PFSK-1 (cell line): ENCODE measurements around the gene REXO4.

Experiments used
- FOXP2 ChIP-seq: optimal IDR thresholded peaks from 2 replicates; pipeline ENCODE3; 2011; ENCODE audit warnings: borderline replicate concordance, control low read depth, inconsistent platforms; ENCODE audit not compliant: insufficient read depth; ENCODE audit errors: extremely low read length, extremely low read depth
- POLR2AphosphoS5 ChIP-seq: IDR thresholded peaks from 2 replicates; pipeline ENCODE4 v1.6.1; 2012; ENCODE audit warnings: low read depth, mild to moderate bottlenecking, control low read depth, low read length, moderate library complexity
- SIN3A ChIP-seq: IDR thresholded peaks from 2 replicates; pipeline ENCODE4 v1.6.1; 2012; ENCODE audit warnings: mild to moderate bottlenecking, low read length, moderate library complexity, borderline replicate concordance; ENCODE audit not compliant: insufficient read depth
- TAF1 ChIP-seq: IDR thresholded peaks from 2 replicates; pipeline ENCODE4 v1.6.1; 2012; ENCODE audit warnings: low read length, control low read depth, borderline replicate concordance; ENCODE audit not compliant: insufficient read depth
- TF ChIP-seq, protein P1 (sequence below), 2 experiments: IDR thresholded peaks; 2 replicates each; pipeline versions ENCODE4 v1.6.1 to v1.8.0; 2011 to 2012; ENCODE audit warnings: low read depth in 2 of 2, low read length in 2 of 2, control low read depth in 1 of 2, inconsistent platforms in 1 of 2, mild to moderate bottlenecking in 1 of 2, moderate library complexity in 1 of 2; ENCODE audit not compliant: insufficient read depth in 1 of 2

Gene REXO4

GRCh38 chr9:133463864-133464615 is 46.2 kb upstream of the REXO4 start:
- TF ChIP-seq, protein P1, sequence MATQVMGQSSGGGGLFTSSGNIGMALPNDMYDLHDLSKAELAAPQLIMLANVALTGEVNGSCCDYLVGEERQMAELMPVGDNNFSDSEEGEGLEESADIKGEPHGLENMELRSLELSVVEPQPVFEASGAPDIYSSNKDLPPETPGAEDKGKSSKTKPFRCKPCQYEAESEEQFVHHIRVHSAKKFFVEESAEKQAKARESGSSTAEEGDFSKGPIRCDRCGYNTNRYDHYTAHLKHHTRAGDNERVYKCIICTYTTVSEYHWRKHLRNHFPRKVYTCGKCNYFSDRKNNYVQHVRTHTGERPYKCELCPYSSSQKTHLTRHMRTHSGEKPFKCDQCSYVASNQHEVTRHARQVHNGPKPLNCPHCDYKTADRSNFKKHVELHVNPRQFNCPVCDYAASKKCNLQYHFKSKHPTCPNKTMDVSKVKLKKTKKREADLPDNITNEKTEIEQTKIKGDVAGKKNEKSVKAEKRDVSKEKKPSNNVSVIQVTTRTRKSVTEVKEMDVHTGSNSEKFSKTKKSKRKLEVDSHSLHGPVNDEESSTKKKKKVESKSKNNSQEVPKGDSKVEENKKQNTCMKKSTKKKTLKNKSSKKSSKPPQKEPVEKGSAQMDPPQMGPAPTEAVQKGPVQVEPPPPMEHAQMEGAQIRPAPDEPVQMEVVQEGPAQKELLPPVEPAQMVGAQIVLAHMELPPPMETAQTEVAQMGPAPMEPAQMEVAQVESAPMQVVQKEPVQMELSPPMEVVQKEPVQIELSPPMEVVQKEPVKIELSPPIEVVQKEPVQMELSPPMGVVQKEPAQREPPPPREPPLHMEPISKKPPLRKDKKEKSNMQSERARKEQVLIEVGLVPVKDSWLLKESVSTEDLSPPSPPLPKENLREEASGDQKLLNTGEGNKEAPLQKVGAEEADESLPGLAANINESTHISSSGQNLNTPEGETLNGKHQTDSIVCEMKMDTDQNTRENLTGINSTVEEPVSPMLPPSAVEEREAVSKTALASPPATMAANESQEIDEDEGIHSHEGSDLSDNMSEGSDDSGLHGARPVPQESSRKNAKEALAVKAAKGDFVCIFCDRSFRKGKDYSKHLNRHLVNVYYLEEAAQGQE (IDR thresholded peaks at IDR 0.05; ENCODE audit: insufficient read depth in 1 of 2, low read depth in 2 of 2, low read length in 2 of 2) = no peak
- no peak for TF ChIP-seq POLR2AphosphoS5
- TF ChIP-seq SIN3A = no peak
- TF ChIP-seq FOXP2 = no peak
- no peak for TF ChIP-seq TAF1

GRCh38 chr9:133463234-133463863 is 45.5 kb upstream of the REXO4 start:
- TF ChIP-seq FOXP2 = no peak
- TF ChIP-seq TAF1 = no peak
- TF ChIP-seq, protein P1 (IDR thresholded peaks at IDR 0.05; ENCODE audit: insufficient read depth in 1 of 2, low read depth in 2 of 2, low read length in 2 of 2) = no peak
- TF ChIP-seq POLR2AphosphoS5 = no peak
- no peak for TF ChIP-seq SIN3A

DNA sequence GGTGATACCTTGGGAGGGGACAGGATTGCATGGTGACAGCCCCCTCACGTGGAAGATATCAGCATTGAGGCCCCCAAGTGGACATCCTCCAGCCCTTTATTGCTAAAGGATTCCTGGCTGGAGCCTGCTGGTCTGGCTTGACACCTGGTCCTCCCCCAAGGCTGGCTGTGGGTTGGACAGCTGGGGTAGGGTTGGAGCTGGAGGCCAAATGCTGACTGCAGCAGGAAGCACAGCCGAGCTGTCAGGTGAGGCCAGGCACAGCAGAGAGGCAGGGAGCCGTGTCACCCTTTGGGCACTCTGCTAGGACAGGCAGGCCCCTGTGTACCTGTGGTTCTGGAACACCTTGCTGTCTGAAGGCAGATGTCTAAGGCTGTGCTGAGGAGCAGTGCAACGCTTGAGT is 44.2 kb upstream of the REXO4 start:
- no peak for TF ChIP-seq SIN3A
- TF ChIP-seq TAF1 = no peak
- TF ChIP-seq FOXP2 = no peak
- TF ChIP-seq, protein P1 (IDR thresholded peaks at IDR 0.05; ENCODE audit: insufficient read depth in 1 of 2, low read depth in 2 of 2, low read length in 2 of 2) = no peak
- TF ChIP-seq POLR2AphosphoS5 = no peak

- no peak for TF ChIP-seq TAF1
- TF ChIP-seq SIN3A = no peak
- TF ChIP-seq FOXP2 = no peak
- TF ChIP-seq POLR2AphosphoS5 = no peak
- TF ChIP-seq, protein P1 (IDR thresholded peaks at IDR 0.05; ENCODE audit: insufficient read depth in 1 of 2, low read depth in 2 of 2, low read length in 2 of 2) = no peak
These were observed 42.8 kb upstream of the REXO4 start for GRCh38 chr9:133460405-133461175.
